GM12878 (cell line): Measurements from ENCODE around the gene GXYLT1. TPM values are rescaled to one million over a fixed set of nuclear protein-coding genes. Genes with fewer than 3 reads are reported as not detected.

Experiments
- ATAC-seq: fragments of 200-7000 bp; cut with Tn5 transposase; 3 replicates; pipeline ENCODE4 v1.9.1; 2020; ENCODE audit warnings: mild to moderate bottlenecking, moderate library complexity
- BruUV-seq: library from RNA; stranded (reverse); fragments of 400-500 nt; replicated peaks from 2 replicates; lab custom pipeline; 2021; lab: Mats Ljungman, UMichigan
- CTCF ChIA-PET: fragments of 300-600 bp; sonication (Branson Sonifier 250); formaldehyde crosslinking; extraction: SDS; loops from one replicate; lab custom pipeline; 2021; ENCODE audit warnings: inconsistent platforms; lab: Yijun Ruan, JAX
- POLR2A ChIA-PET: fragments of 350-600 bp; formaldehyde crosslinking; extraction: SDS; loops from one replicate; lab custom pipeline; 2021; ENCODE audit warnings: inconsistent platforms; lab: Charles Lee
- RAD21 ChIA-PET: fragments of 300-600 bp; sonication (Branson Sonifier 250); formaldehyde crosslinking; loops from one replicate; lab custom pipeline; 2023; ENCODE audit warnings: antibody characterized with exemption; ENCODE audit not compliant: unreplicated experiment; lab: Charles Lee
- SMC1A ChIA-PET: fragments of 300-600 bp; sonication (Branson Sonifier 250); formaldehyde crosslinking; loops from one replicate; lab custom pipeline; 2023; ENCODE audit not compliant: unreplicated experiment, uncharacterized antibody; lab: Charles Lee
- DNase-seq: peaks from one replicate; pipeline ENCODE4 v3.0.0-alpha.2; 2011; ENCODE audit warnings: low read depth, low spot score
- FAIRE-seq: peaks from 3 replicates; lab custom pipeline; 2011; peaks lifted over from hg19 to GRCh38; lab: Jason Lieb, UNC
- H2AFZ ChIP-seq: 2 replicates; pipeline ENCODE4 v1.6.0; 2011; ENCODE audit warnings: low read depth, low read length, control low read depth; ENCODE audit not compliant: control insufficient read depth
- H3K27ac ChIP-seq: 2 replicates; pipeline ENCODE4 v1.5.1; 2011; ENCODE audit warnings: control low read depth; ENCODE audit not compliant: control insufficient read depth, insufficient read depth
- H3K27me3 ChIP-seq, 2 experiments: replicated peaks in 1 of 2; 2 replicates each; pipeline versions ENCODE4 v1.6.0 to v1.6.1; 2011; ENCODE audit warnings: low read length in 1 of 2; ENCODE audit not compliant: control insufficient read depth in 2 of 2, insufficient read depth in 2 of 2
- H3K36me3 ChIP-seq, 2 experiments: 2 replicates each; pipeline ENCODE4 v1.5.1; 2011; ENCODE audit warnings: low read length in 1 of 2; ENCODE audit not compliant: control insufficient read depth in 2 of 2, insufficient read depth in 2 of 2
- H3K4me1 ChIP-seq: 2 replicates; pipeline ENCODE4 v1.6.1; 2011; ENCODE audit warnings: mild to moderate bottlenecking, low read length, moderate library complexity, mixed read lengths; ENCODE audit not compliant: control insufficient read depth, insufficient read depth
- H3K4me2 ChIP-seq: 2 replicates; pipeline ENCODE4 v1.6.0; 2011; ENCODE audit warnings: control low read depth; ENCODE audit not compliant: control insufficient read depth, insufficient read depth
- H3K4me3 ChIP-seq: fragments of 200-600 bp; sonication (generic); 2 replicates; pipeline ENCODE4 v1.5.1; 2016
- H3K79me2 ChIP-seq: 2 replicates; pipeline ENCODE4 v1.6.0; 2011; ENCODE audit warnings: low read length; ENCODE audit not compliant: control insufficient read depth, insufficient read depth
- H3K9ac ChIP-seq: 2 replicates; pipeline ENCODE4 v1.8.0; 2011; ENCODE audit warnings: low read length, control low read depth, mixed read lengths; ENCODE audit not compliant: control insufficient read depth, insufficient read depth
- H3K9me3 ChIP-seq: replicated peaks from 3 replicates; pipeline ENCODE4 v1.5.1; 2011; ENCODE audit warnings: mild to moderate bottlenecking, low read length; ENCODE audit not compliant: control insufficient read depth, insufficient read depth
- H4K20me1 ChIP-seq: 2 replicates; pipeline ENCODE4 v1.6.0; 2011; ENCODE audit not compliant: control insufficient read depth, insufficient read depth
- BHLHE40 ChIP-seq, 2 experiments: fragments of 450-650 bp in 1 of 2; IDR thresholded peaks; 2 replicates each; pipeline ENCODE4 v1.6.1; 2011 to 2017; ENCODE audit warnings: low read depth in 2 of 2, borderline replicate concordance in 1 of 2, improper control_type of control experiment in 1 of 2, low read length in 1 of 2, mild to moderate bottlenecking in 1 of 2
- CHD2 ChIP-seq: IDR thresholded peaks from 2 replicates; pipeline ENCODE4 v1.6.1; 2011; ENCODE audit warnings: low read depth, low read length, improper control_type of control experiment, borderline replicate concordance
- FOXK2 ChIP-seq: fragments of 450-650 bp; IDR thresholded peaks from 2 replicates; pipeline ENCODE4 v1.6.1; 2017; ENCODE audit warnings: mild to moderate bottlenecking, moderate library complexity
- MEF2B ChIP-seq: fragments of 450-650 bp; IDR thresholded peaks from 2 replicates; pipeline ENCODE4 v1.6.1; 2018; ENCODE audit warnings: mild to moderate bottlenecking, moderate library complexity; ENCODE audit not compliant: partially characterized antibody, poor library complexity, severe bottlenecking
- MLLT1 ChIP-seq: fragments of 450-650 bp; IDR thresholded peaks from 2 replicates; pipeline ENCODE4 v1.6.1; 2016; ENCODE audit warnings: mild to moderate bottlenecking
- NFIC ChIP-seq: IDR thresholded peaks from 2 replicates; pipeline ENCODE4 v1.6.1; 2012; ENCODE audit warnings: low read depth, mild to moderate bottlenecking, inconsistent platforms, low read length, moderate library complexity
- NRF1 ChIP-seq: conservative IDR thresholded peaks from 2 replicates; pipeline ENCODE4 v1.6.1; 2011; ENCODE audit warnings: mild to moderate bottlenecking, low read depth, low read length, improper control_type of control experiment
- POLR2A ChIP-seq: IDR thresholded peaks from 2 replicates; pipeline ENCODE4 v1.6.1; 2011; ENCODE audit warnings: low read depth, mild to moderate bottlenecking, low read length
- SKIL ChIP-seq: fragments of 450-650 bp; IDR thresholded peaks from 2 replicates; pipeline ENCODE4 v1.6.1; 2017; ENCODE audit warnings: mild to moderate bottlenecking, low read depth, inconsistent platforms; ENCODE audit not compliant: poor library complexity, severe bottlenecking
- STAT1 ChIP-seq: fragments of 450-650 bp; conservative IDR thresholded peaks from 2 replicates; pipeline ENCODE4 v1.6.1; 2014; ENCODE audit warnings: antibody characterized with exemption, mild to moderate bottlenecking
- TCF12 ChIP-seq: IDR thresholded peaks from 2 replicates; pipeline ENCODE4 v1.6.1; 2011; ENCODE audit warnings: low read depth, mild to moderate bottlenecking, low read length
- WRNIP1 ChIP-seq: IDR thresholded peaks from 2 replicates; pipeline ENCODE4 v1.6.1; 2011; ENCODE audit warnings: low read depth, low read length, improper control_type of control experiment, borderline replicate concordance
- ZSCAN29 ChIP-seq: fragments of 450-650 bp; IDR thresholded peaks from 2 replicates; pipeline ENCODE4 v1.6.1; 2017; ENCODE audit warnings: mild to moderate bottlenecking, moderate library complexity
- in situ Hi-C: fragments of 300-500 bp; cut with MboI; formaldehyde crosslinking; loops from 9 replicates; pipeline ENCODE4 v1.14.3; 2018; ENCODE audit warnings: mixed read lengths
- intact Hi-C: fragments of 100-400 bp; cut with micrococcal nuclease; formaldehyde crosslinking; loops from one replicate; pipeline ENCODE4 v1.14.2; 2022; ENCODE audit not compliant: unreplicated experiment
- polyA plus RNA-seq, 11 experiments: library from polyadenylated mRNA; depleted of rRNA in 4 of 11; unstranded in 6 of 11; stranded (reverse) in 5 of 11; fragments of >200 nt; fragmentation: Nextera tagmentation in 4 of 11; fragmentation: Illumina TruSeq in 1 of 11; extraction: Ambion mirVana in 4 of 11; extraction: Trizol in 1 of 11; gene quantifications; 1 replicate in 1 of 11; 2 replicates in 10 of 11; pipeline versions ENCODE4 v1.2.1 to v1.2.3, GENCODE V29; 2011 to 2016; ENCODE audit warnings: inconsistent platforms in 2 of 11, missing spikeins in 2 of 11, low read depth in 1 of 11
- total RNA-seq, 4 experiments: library from RNA; depleted of rRNA in 3 of 4; stranded (reverse); fragments of >200 nt in 3 of 4; fragmentation: Illumina TruSeq in 1 of 4; extraction: Trizol in 1 of 4; gene quantifications; 2 replicates each; pipeline versions ENCODE4 v1.2.1 to v1.2.3, GENCODE V29; 2013 to 2021

Gene GXYLT1
- total and polyA plus RNA-seq, 10 of the 15 experiments (the other 5 are each of a cell fraction or from before 2014, with no cell fraction given): 2.3 to 14.9 (median 8.9) TPM

- no TSS peak for BruUV-seq
- Histone ChIP-seq H3K4me3 (no peak overlapping the region), H3K27me3 (no peaks in the 10 kb centered on the region), H3K36me3 (peaks cover 1 to 7% of the 10 kb centered on the region in 2 experiments; a peak in 3 of 4 replicates), H3K4me2 (no peak overlapping the region), H2AFZ (no peak overlapping the region), H3K9ac (no peak overlapping the region), H3K9me3 (no peaks in the 10 kb centered on the region), H4K20me1 (no peaks in the 10 kb centered on the region), H3K27ac (no peak overlapping the region), H3K79me2 (no peaks in the 10 kb centered on the region), H3K4me1 (no peaks in the 10 kb centered on the region)
- SMC1A ChIA-PET: no interaction called here
- FAIRE-seq: no peak
- CTCF ChIA-PET: interaction anchor here (1.2 kb wide), 1 partner anchor 67 kb away, joined by 3 read pairs; no protein-coding TSS in a partner anchor
- POLR2A ChIA-PET: no interaction called here
- intact Hi-C loops: no loop called here
- RAD21 ChIA-PET: interaction anchor here (0.6 kb wide), 1 partner anchor 244 kb away, joined by 4 read pairs; no protein-coding TSS in a partner anchor
- no peak for TF ChIP-seq MLLT1
- no peak for TF ChIP-seq BHLHE40 (IDR thresholded peaks at IDR 0.05; ENCODE audit: borderline replicate concordance in 1 of 2, low read depth in 2 of 2, low read length in 1 of 2)
- no peak for TF ChIP-seq SKIL
- TF ChIP-seq NFIC: no peak
- TF ChIP-seq NRF1: no peak
- TF ChIP-seq STAT1: no peak
- no peak for TF ChIP-seq TCF12
- no peak for TF ChIP-seq WRNIP1
- no peak for TF ChIP-seq ZSCAN29
- TF ChIP-seq FOXK2: no peak
- TF ChIP-seq POLR2A: no peak
- TF ChIP-seq CHD2: no peak
- no peak for TF ChIP-seq MEF2B
- in situ Hi-C loops: no loop called here
- DNase-seq: no peak
- no peak for ATAC-seq
Measured at GRCh38 chr12:42090899-42091298, 53.8 kb downstream of the GXYLT1 start.
